Stomach (tissue), 9 donors: ENCODE measurements around the gene CNST. TPM values are rescaled to one million over a fixed set of nuclear protein-coding genes. Genes with fewer than 3 reads are reported as not detected.
A peak's percentile ranks its signal among the peaks of the same experiment; 100 is the strongest.

ENCODE experiments used
- DNase-seq, 2 donors: peaks; one replicate each; pipeline versions ENCODE4 v3.0.0 to v3.0.0-alpha.2; 2013 to 2019
- H3K27ac ChIP-seq, 5 donors: fragments of 200-600 bp in 4 of 5; sonication (generic) in 4 of 5; one replicate each; pipeline ENCODE4 v1.5.1; 2013 to 2019; ENCODE audit warnings: mild to moderate bottlenecking in 1 of 5, moderate library complexity in 1 of 5
- H3K27me3 ChIP-seq, 3 donors: fragments of 200-600 bp; sonication (generic); one replicate each; pipeline ENCODE4 v1.5.1; 2017 to 2019; ENCODE audit warnings: mixed run types in 1 of 3
- H3K36me3 ChIP-seq, 4 donors: fragments of 200-600 bp; sonication (generic); 1 replicate in 3 of 4; 2 replicates in 1 of 4; pipeline ENCODE4 v1.5.1; 2016 to 2019
- H3K4me1 ChIP-seq, 4 donors: fragments of 200-600 bp; sonication (generic); one replicate each; pipeline ENCODE4 v1.5.1; 2016 to 2019
- H3K4me3 ChIP-seq, 4 donors: fragments of 200-600 bp; sonication (generic) in 3 of 4; one replicate each; pipeline ENCODE4 v1.5.1; 2016 to 2019; ENCODE audit warnings: mild to moderate bottlenecking in 1 of 4
- H3K9me3 ChIP-seq, 4 donors: fragments of 200-600 bp; sonication (generic); one replicate each; pipeline ENCODE4 v1.5.1; 2016 to 2019
- EP300 ChIP-seq: sonication (generic); formaldehyde crosslinking; IDR thresholded peaks from one replicate; pipeline ENCODE4 v1.6.1; 2017; ENCODE audit warnings: antibody characterized with exemption
- POLR2A ChIP-seq, 4 donors: fragments of 450-650 bp; IDR thresholded peaks; one replicate each; pipeline ENCODE4 v1.6.1; 2016; ENCODE audit warnings: antibody characterized with exemption in 4 of 4, control low read depth in 2 of 4, mild to moderate bottlenecking in 1 of 4, moderate library complexity in 1 of 4
- POLR2AphosphoS5 ChIP-seq, 3 donors: sonication (generic); formaldehyde crosslinking; IDR thresholded peaks; one replicate each; pipeline ENCODE4 v1.6.1; 2016; ENCODE audit warnings: antibody characterized with exemption in 3 of 3
- WGBS, 5 donors: extraction: QIAGEN DNeasy Blood & Tissue Kit in 3 of 5; methylation state at CpG; one replicate each; pipeline versions ENCODE4 v1.1.5 to v1.1.7; 2013 to 2018; 5-methylcytosine and 5-hydroxymethylcytosine counted together
- intact Hi-C: fragments of 100-400 bp; cut with DNase I; formaldehyde crosslinking; loops from one replicate; pipeline ENCODE4 v1.15.1; 2023; ENCODE audit warnings: low total_unique reads
- polyA plus RNA-seq, 3 donors: library from polyadenylated mRNA; stranded (reverse); fragments of 200-250 nt; gene quantifications; one replicate each; pipeline ENCODE4 v1.2.3, GENCODE V29; 2013
- total RNA-seq, 5 donors: library from RNA; depleted of rRNA; stranded (reverse); fragments of >200 nt; gene quantifications; one replicate each; pipeline versions ENCODE4 v1.1.0 to v1.2.3, GENCODE V29; 2014 to 2016
- TF ChIP-seq, protein P1 (sequence below), 7 experiments: fragments of 450-650 bp in 4 of 7; fragments of 200-600 bp in 3 of 7; sonication (generic) in 3 of 7; IDR thresholded peaks; one replicate each; pipeline ENCODE4 v1.5.1; 2016 to 2019; ENCODE audit warnings: antibody characterized with exemption in 7 of 7, control low read depth in 2 of 7, mild to moderate bottlenecking in 1 of 7
- donor health status: healthy with polysubstance abuse.
- donor health status: Bipolar disorder and iron deficiency.
- donor health status: healthy.

CNST gene
- total and polyA plus RNA-seq, 8 donors: 4.5 to 42.8 (median 16.2) TPM

DNA sequence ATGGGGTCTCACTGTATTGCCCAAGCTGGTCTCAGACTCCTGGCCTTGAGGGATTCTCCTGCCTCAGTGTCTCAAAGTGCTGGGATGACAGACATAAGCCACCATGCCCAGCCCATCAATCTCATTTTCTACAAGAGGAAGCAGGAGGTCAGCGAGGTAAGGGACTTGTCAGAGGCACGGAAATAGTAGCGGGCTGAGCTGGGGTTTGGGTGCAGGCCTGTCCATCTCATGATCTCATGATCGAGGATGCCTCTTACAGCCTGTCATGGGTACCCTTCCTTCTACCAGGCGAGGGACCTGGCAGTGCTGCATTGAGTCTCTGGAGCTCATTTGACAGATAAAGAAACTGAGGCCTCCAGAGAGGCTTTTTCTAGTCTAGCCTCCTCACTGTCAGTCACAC is 129.4 kb downstream of the CNST start:
- Histone ChIP-seq H3K4me3 (no peak overlapping the region), H3K4me1 (peaks cover 5 to 24% (median 19%) of the 10 kb centered on the region in 4 donors), H3K36me3 (no peaks in the 10 kb centered on the region), H3K27ac (no peak overlapping the region), H3K9me3 (peaks cover 0 to 9% (median 1%) of the 10 kb centered on the region in 4 donors), H3K27me3 (no peaks in the 10 kb centered on the region)
- TF ChIP-seq POLR2AphosphoS5 (IDR thresholded peaks at IDR 0.05): no peak
- TF ChIP-seq, protein P1, sequence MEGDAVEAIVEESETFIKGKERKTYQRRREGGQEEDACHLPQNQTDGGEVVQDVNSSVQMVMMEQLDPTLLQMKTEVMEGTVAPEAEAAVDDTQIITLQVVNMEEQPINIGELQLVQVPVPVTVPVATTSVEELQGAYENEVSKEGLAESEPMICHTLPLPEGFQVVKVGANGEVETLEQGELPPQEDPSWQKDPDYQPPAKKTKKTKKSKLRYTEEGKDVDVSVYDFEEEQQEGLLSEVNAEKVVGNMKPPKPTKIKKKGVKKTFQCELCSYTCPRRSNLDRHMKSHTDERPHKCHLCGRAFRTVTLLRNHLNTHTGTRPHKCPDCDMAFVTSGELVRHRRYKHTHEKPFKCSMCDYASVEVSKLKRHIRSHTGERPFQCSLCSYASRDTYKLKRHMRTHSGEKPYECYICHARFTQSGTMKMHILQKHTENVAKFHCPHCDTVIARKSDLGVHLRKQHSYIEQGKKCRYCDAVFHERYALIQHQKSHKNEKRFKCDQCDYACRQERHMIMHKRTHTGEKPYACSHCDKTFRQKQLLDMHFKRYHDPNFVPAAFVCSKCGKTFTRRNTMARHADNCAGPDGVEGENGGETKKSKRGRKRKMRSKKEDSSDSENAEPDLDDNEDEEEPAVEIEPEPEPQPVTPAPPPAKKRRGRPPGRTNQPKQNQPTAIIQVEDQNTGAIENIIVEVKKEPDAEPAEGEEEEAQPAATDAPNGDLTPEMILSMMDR (IDR thresholded peaks at IDR 0.05): no peak
- TF ChIP-seq POLR2A (IDR thresholded peaks at IDR 0.05): no peak
- TF ChIP-seq EP300: no peak
- no peak for DNase-seq
- WGBS, 5 donors: 94 to 97% (median 96%) methylated on average over 5 of the region's 5 CpGs
- intact Hi-C loops: loop anchor here (10.0 kb wide), 1 partner anchor 191 kb away; the partner anchor contains the start of gene SMYD3

DNA sequence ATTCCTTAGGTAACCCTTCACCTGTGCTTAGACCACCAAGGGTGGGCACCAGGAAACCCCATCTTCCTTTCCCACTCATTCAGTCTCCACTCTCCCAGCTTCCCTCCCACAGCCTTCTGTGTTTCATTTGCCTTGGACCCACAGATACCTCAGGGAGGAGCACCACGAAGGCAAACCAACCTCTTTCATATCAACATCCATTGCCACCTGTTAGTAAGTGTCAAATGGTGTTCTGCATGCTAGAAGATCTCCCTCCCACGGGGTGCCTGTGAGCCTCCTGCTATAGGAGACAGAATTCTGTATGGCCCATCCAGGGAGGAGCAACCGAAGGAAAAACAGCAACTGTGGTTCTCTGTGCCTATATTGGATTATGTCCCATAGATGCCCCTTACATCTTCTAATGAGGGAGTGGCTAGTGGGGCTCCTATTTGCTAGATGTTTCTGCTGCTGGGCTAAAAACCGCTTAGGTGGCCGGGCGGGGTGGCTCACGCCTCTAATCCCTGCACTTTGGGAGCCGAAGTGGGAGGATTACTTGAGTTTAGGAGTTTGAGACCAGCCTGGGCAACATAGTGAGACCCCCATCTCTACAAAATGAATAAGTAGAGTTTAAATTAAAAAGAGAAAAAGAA is 132.3 kb downstream of the CNST start:
- Histone ChIP-seq H3K4me1 (peaks cover 5 to 26% (median 20%) of the 10 kb centered on the region in 4 donors), H3K4me3 (peak overlapping the region; percentile 29 to 34 (median 32)), H3K36me3 (no peaks in the 10 kb centered on the region), H3K27me3 (no peaks in the 10 kb centered on the region), H3K9me3 (peaks cover 0 to 9% (median 1%) of the 10 kb centered on the region in 4 donors), H3K27ac (peak overlapping the region in 3 of 5 donors; percentile 58 to 66 (median 63))
- 63 to 74% (median 71%) methylated on average over 8 of the region's 8 CpGs for WGBS, 5 donors
- TF ChIP-seq POLR2A (IDR thresholded peaks at IDR 0.05) (no peak), POLR2AphosphoS5 (IDR thresholded peaks at IDR 0.05) (no peak), EP300 (no peak)
- TF ChIP-seq, protein P1 (IDR thresholded peaks at IDR 0.05): no peak
- intact Hi-C loops: loop anchor here (10.0 kb wide), 1 partner anchor 194 kb away; the partner anchor contains the start of gene SMYD3
- DNase-seq: no peak

DNA sequence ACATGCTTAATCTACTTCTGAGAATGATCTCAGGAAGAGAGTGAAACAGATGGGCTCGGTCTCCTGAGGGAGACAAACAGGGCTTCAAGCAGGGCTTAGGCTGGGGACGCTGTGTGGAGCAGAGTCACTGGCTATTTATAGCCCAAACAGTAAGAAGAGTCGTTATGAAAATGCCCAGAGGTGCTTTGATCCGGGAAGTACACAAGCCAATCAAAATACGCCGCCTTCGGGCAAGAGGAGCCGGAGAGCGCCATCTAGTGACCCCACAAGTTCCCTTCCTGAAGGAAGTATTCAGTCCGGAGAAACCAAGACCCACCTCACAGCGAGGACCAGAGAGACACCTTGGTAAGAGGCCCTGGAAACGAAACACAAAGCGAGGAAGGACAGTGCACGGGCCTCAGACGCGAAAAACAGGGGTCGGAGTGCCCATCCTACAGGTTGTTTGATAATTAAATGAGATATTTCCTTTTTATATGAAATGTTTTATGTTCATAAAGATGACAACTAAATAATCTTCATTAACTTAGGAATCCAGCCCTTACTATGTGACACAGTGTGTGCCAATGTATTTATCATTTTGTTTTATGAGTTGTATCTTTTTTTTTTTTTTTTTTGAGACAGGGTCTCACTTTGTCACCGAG is 133.0 kb downstream of the CNST start:
- intact Hi-C loops: loop anchor here (10.0 kb wide), 1 partner anchor 194 kb away; the partner anchor contains the start of gene SMYD3
- H3K27ac ChIP-seq: peak overlapping the region in 3 of 5 donors; percentile 58 to 66 (median 63)

DNA sequence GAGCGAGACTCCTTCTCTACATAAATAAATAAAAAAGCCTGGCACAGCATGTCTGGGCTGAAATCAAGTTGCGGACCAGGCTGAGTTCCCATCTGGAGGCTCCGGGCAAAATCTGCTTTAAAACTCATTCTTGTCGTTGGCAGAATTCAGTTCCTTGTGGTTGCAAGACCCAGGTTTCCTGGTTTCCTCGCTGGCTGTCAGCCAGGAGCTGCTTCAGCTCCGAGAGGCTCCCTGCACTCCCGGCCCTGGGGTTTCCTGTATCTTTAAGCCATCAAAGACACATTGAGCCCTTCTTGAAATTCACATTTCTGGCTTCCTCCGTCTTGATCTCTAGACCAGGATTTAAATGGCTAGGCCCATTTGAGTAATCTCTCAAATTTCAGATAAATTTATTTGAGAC is 137.3 kb downstream of the CNST start:
- Histone ChIP-seq H3K4me1 (peaks cover 4 to 24% (median 8%) of the 10 kb centered on the region in 4 donors), H3K4me3 (no peak overlapping the region), H3K27me3 (no peaks in the 10 kb centered on the region), H3K9me3 (no peaks in the 10 kb centered on the region), H3K36me3 (no peaks in the 10 kb centered on the region), H3K27ac (no peak overlapping the region)
- DNase-seq: peak; percentile 44 to 46
- 30 to 41% (median 35%) methylated on average over 8 of the region's 8 CpGs for WGBS, 5 donors
- TF ChIP-seq, protein P1 (IDR thresholded peaks at IDR 0.05): no peak
- no peak for TF ChIP-seq EP300
- no peak for TF ChIP-seq POLR2AphosphoS5 (IDR thresholded peaks at IDR 0.05)
- TF ChIP-seq POLR2A (IDR thresholded peaks at IDR 0.05): no peak
- intact Hi-C loops: no loop called here

More for the DNA sequence above, 133.0 kb downstream of the CNST start:
- Histone ChIP-seq H3K4me3 (peak overlapping the region; percentile 29 to 34 (median 32)), H3K9me3 (peaks cover 0 to 7% (median 1%) of the 10 kb centered on the region in 4 donors), H3K36me3 (no peaks in the 10 kb centered on the region), H3K4me1 (peaks cover 5 to 28% (median 20%) of the 10 kb centered on the region in 4 donors), H3K27me3 (no peaks in the 10 kb centered on the region)
- peak; percentile 93 to 95 for DNase-seq
- TF ChIP-seq POLR2AphosphoS5 (IDR thresholded peaks at IDR 0.05) (peak; percentile 13 to 58 (median 23)), POLR2A (IDR thresholded peaks at IDR 0.05) (no peak), EP300 (no peak)
- TF ChIP-seq, protein P1 (IDR thresholded peaks at IDR 0.05): peak in 5 of 7 experiments; percentile 34 to 86 (median 78)
- WGBS, 5 donors: 6 to 8% (median 7%) methylated on average over 18 of the region's 18 CpGs
